IMR-90 (cell line): ENCODE results near the gene VWA8. TPM values are rescaled to one million over a fixed set of nuclear protein-coding genes. Genes with fewer than 3 reads are reported as not detected.
A peak's percentile ranks its signal among the peaks of the same experiment; 100 is the strongest.
"Not testable (repeated sequence)": the region's sequence is repeated elsewhere in the genome, so short reads cannot be mapped to it uniquely, and the experiment has no call there.

Experiments
- ATAC-seq: fragments of 200-7000 bp; cut with Tn5 transposase; 2 replicates; pipeline ENCODE4 v1.9.1; 2020; ENCODE audit warnings: low read depth, mild to moderate bottlenecking, moderate library complexity
- BruUV-seq: library from RNA; stranded (reverse); fragments of 400-500 nt; replicated peaks from 2 replicates; lab custom pipeline; 2021; lab: Mats Ljungman, UMichigan
- CTCF ChIA-PET: fragments of 300-600 bp; formaldehyde crosslinking; extraction: SDS; loops from one replicate; lab custom pipeline; 2021; ENCODE audit warnings: antibody characterized with exemption; lab: Yijun Ruan, JAX
- POLR2A ChIA-PET: fragments of 300-600 bp; sonication (Branson Sonifier 250); formaldehyde crosslinking; loops from one replicate; lab custom pipeline; 2022; ENCODE audit warnings: antibody characterized with exemption; ENCODE audit not compliant: unreplicated experiment; lab: Charles Lee
- DNase-seq: peaks from one replicate; pipeline ENCODE4 v3.0.0; 2013
- H2AFZ ChIP-seq: replicated peaks from 2 replicates; pipeline ENCODE3; 2013; ENCODE audit warnings: low read length, mild to moderate bottlenecking; ENCODE audit not compliant: poor library complexity
- H2AK5ac ChIP-seq: 2 replicates; pipeline ENCODE4 v1.6.1; 2013; ENCODE audit warnings: low read depth, low read length, inconsistent platforms
- H2AK9ac ChIP-seq: replicated peaks from 2 replicates; pipeline ENCODE3; 2013; ENCODE audit warnings: mild to moderate bottlenecking, low read depth, low read length, moderate library complexity; ENCODE audit not compliant: poor library complexity
- H2BK120ac ChIP-seq: 2 replicates; pipeline ENCODE4 v1.6.1; 2013; ENCODE audit warnings: low read depth, low read length, inconsistent platforms
- H2BK15ac ChIP-seq: 3 replicates; pipeline ENCODE4 v1.6.1; 2013; ENCODE audit warnings: low read depth, low read length, inconsistent platforms
- H2BK20ac ChIP-seq: 2 replicates; pipeline ENCODE4 v1.6.1; 2013; ENCODE audit warnings: low read depth, mild to moderate bottlenecking, inconsistent platforms, low read length, moderate library complexity
- H2BK5ac ChIP-seq: 2 replicates; pipeline ENCODE4 v1.6.1; 2013; ENCODE audit warnings: mild to moderate bottlenecking, low read depth, low read length, inconsistent platforms; ENCODE audit not compliant: poor library complexity, severe bottlenecking
- H3K14ac ChIP-seq: replicated peaks from 2 replicates; pipeline ENCODE4 v1.6.1; 2013; ENCODE audit warnings: low read depth, low read length, inconsistent platforms
- H3K18ac ChIP-seq: 2 replicates; pipeline ENCODE4 v1.6.1; 2013; ENCODE audit warnings: low read depth, low read length, control low read depth
- H3K23ac ChIP-seq: 2 replicates; pipeline ENCODE4 v1.6.1; 2013; ENCODE audit warnings: low read depth, low read length, inconsistent platforms
- H3K27ac ChIP-seq: 2 replicates; pipeline ENCODE4 v1.5.1; 2013; ENCODE audit warnings: mild to moderate bottlenecking, control low read depth, low read length; ENCODE audit not compliant: insufficient read depth
- H3K27me3 ChIP-seq: 2 replicates; pipeline ENCODE4 v1.6.1; 2013; ENCODE audit warnings: low read length; ENCODE audit not compliant: control insufficient read depth, insufficient read depth
- H3K36me3 ChIP-seq: 2 replicates; pipeline ENCODE4 v1.6.1; 2013; ENCODE audit warnings: low read length, mixed read lengths; ENCODE audit not compliant: control insufficient read depth, insufficient read depth
- H3K4ac ChIP-seq: 2 replicates; pipeline ENCODE4 v1.6.1; 2013; ENCODE audit warnings: low read depth, low read length, inconsistent platforms
- H3K4me1 ChIP-seq: 2 replicates; pipeline ENCODE4 v1.6.1; 2013; ENCODE audit warnings: low read length, mixed read lengths; ENCODE audit not compliant: control insufficient read depth, insufficient read depth
- H3K4me2 ChIP-seq: 2 replicates; pipeline ENCODE4 v1.6.1; 2013; ENCODE audit warnings: low read depth, mild to moderate bottlenecking, control low read depth, low read length, moderate library complexity
- H3K4me3 ChIP-seq: 2 replicates; pipeline ENCODE4 v1.5.1; 2013; ENCODE audit warnings: low read depth, mild to moderate bottlenecking, control low read depth, low read length, moderate library complexity; ENCODE audit not compliant: insufficient read depth
- H3K56ac ChIP-seq: 2 replicates; pipeline ENCODE4 v1.6.1; 2013; ENCODE audit warnings: low read length, inconsistent platforms; ENCODE audit not compliant: insufficient read depth; ENCODE audit errors: extremely low read depth
- H3K79me1 ChIP-seq, 2 experiments: 2 replicates each; pipeline ENCODE4 v1.6.1; 2013; ENCODE audit warnings: low read length in 2 of 2, inconsistent platforms in 1 of 2, low read depth in 1 of 2
- H3K9ac ChIP-seq: 2 replicates; pipeline ENCODE4 v1.6.1; 2013; ENCODE audit warnings: low read depth, low read length, control low read depth
- H3K9me1 ChIP-seq: 2 replicates; pipeline ENCODE4 v1.6.1; 2013; ENCODE audit warnings: low read length, inconsistent platforms; ENCODE audit not compliant: insufficient read depth
- H3K9me3 ChIP-seq: 2 replicates; pipeline ENCODE4 v1.6.1; 2013; ENCODE audit warnings: low read length; ENCODE audit not compliant: control insufficient read depth, insufficient read depth
- H4K20me1 ChIP-seq: 2 replicates; pipeline ENCODE4 v1.6.1; 2013; ENCODE audit warnings: low read length, inconsistent platforms; ENCODE audit not compliant: insufficient read depth
- H4K5ac ChIP-seq: 2 replicates; pipeline ENCODE4 v1.6.1; 2013; ENCODE audit warnings: mild to moderate bottlenecking, low read depth, low read length, control low read depth
- H4K8ac ChIP-seq, 2 experiments: 2 replicates each; pipeline ENCODE4 v1.6.1; 2013; ENCODE audit warnings: low read depth in 2 of 2, low read length in 2 of 2, control low read depth in 1 of 2, inconsistent platforms in 1 of 2
- H4K91ac ChIP-seq: 2 replicates; pipeline ENCODE4 v1.6.1; 2013; ENCODE audit warnings: low read depth, low read length, inconsistent platforms; ENCODE audit not compliant: insufficient read depth
- SMC3 ChIP-seq: fragments of 150-350 bp; IDR thresholded peaks from 2 replicates; pipeline ENCODE4 v1.6.1; 2016; ENCODE audit warnings: low read depth, mild to moderate bottlenecking, antibody characterized with exemption, low read length, moderate library complexity
- WGBS, 2 experiments: methylation state at CpG; one replicate each; pipeline versions ENCODE4 v1.1.5 to v1.1.7; 2013; ENCODE audit warnings: missing lambda C conversion rate in 2 of 2; ENCODE audit not compliant: insufficient read length in 1 of 2; ENCODE audit errors: extremely low coverage in 2 of 2; 5-methylcytosine and 5-hydroxymethylcytosine counted together
- dilution Hi-C: fragments of 300-500 bp; cut with HindIII; formaldehyde crosslinking; loops from one replicate; pipeline ENCODE4 v1.14.3; 2018; ENCODE audit warnings: low sequenced_read_pairs; ENCODE audit not compliant: unreplicated experiment
- in situ Hi-C: fragments of 300-500 bp; cut with MboI; formaldehyde crosslinking; loops from 3 replicates; pipeline ENCODE4 v1.14.3; 2019; ENCODE audit warnings: low sequenced_read_pairs, inconsistent platforms, mixed read lengths
- intact Hi-C: fragments of 100-400 bp; cut with micrococcal nuclease; formaldehyde crosslinking; loops from 2 replicates; pipeline ENCODE4 v1.10.0; 2022
- polyA plus RNA-seq, 3 experiments: library from polyadenylated mRNA; depleted of rRNA; stranded (reverse); fragments of >200 nt; gene quantifications; 2 replicates each; pipeline ENCODE4 v1.2.3, GENCODE V29; 2012; ENCODE audit warnings: low replicate concordance in 1 of 3
- total RNA-seq: library from RNA; depleted of rRNA; stranded (reverse); fragments of >200 nt; gene quantifications from 2 replicates; pipeline ENCODE4 v1.2.3, GENCODE V29; 2012

The VWA8 gene
- total and polyA plus RNA-seq, 2 of the 4 experiments (the other 2 are of a cell fraction) = 5.9 to 18.3 TPM

- Histone ChIP-seq H3K9me1 (no peaks in the 10 kb centered on the region), H4K20me1 (no peaks in the 10 kb centered on the region; the same call in 1 of the 2 replicates), H3K4me2 (no peak overlapping the region), H3K56ac (no peak overlapping the region), H2BK20ac (no peak overlapping the region), H2AFZ (no peak overlapping the region), H4K5ac (no peak overlapping the region), H3K4ac (no peak overlapping the region), H3K9ac (no peak overlapping the region), H2BK5ac (no peak overlapping the region), H3K4me3 (no peak overlapping the region), H3K14ac (no peak overlapping the region), H4K91ac (no peak overlapping the region), H3K36me3 (no peaks in the 10 kb centered on the region), H3K27me3 (no peaks in the 10 kb centered on the region), H3K18ac (no peak overlapping the region), H2AK5ac (no peak overlapping the region), H2AK9ac (no peak overlapping the region), H2BK15ac (no peak overlapping the region), H3K9me3 (no peaks in the 10 kb centered on the region), H2BK120ac (no peak overlapping the region), H4K8ac (no peak overlapping the region), H3K79me1 (peaks cover 19 to 30% of the 10 kb centered on the region in 2 experiments), H3K4me1 (no peaks in the 10 kb centered on the region), H3K23ac (peak overlapping the region; percentile 63; the same call in 1 of the 2 replicates), H3K27ac (no peak overlapping the region)
- POLR2A ChIA-PET = no interaction called here
- CTCF ChIA-PET = interaction anchor here (1.2 kb wide), 1 partner anchor 285 kb away, joined by 3 read pairs; no protein-coding TSS in a partner anchor
- ATAC-seq = no peak
- no CpG with 5 or more reads among the region's 3 CpGs for WGBS, 2 experiments
- TF ChIP-seq SMC3 = no peak
- no peak for DNase-seq
- no TSS peak for BruUV-seq
- in situ Hi-C loops (no loop called here), intact Hi-C loops (no loop called here), dilution Hi-C loops (no loop called here)
Measured at GRCh38 chr13:41952749-41953148, 8.2 kb downstream of the VWA8 start.

- in situ Hi-C loops = not testable (repeated sequence)
Measured at GRCh38 chr13:41949104-41949503, 11.8 kb downstream of the VWA8 start.

More at GRCh38 chr13:41949104-41949503, 11.8 kb downstream of the VWA8 start:
- no CpG with 5 or more reads among the region's 1 CpG for WGBS, 2 experiments
- H3K36me3 ChIP-seq, dilution Hi-C loops, H3K9ac ChIP-seq, H3K4me2 ChIP-seq, H4K5ac ChIP-seq, H3K4me1 ChIP-seq, DNase-seq, BruUV-seq, CTCF ChIA-PET, H2BK15ac ChIP-seq, POLR2A ChIA-PET, H3K9me1 ChIP-seq, H3K27me3 ChIP-seq, H2AK9ac ChIP-seq, H2BK120ac ChIP-seq, H3K9me3 ChIP-seq, H3K27ac ChIP-seq, ATAC-seq, H2AFZ ChIP-seq, H3K56ac ChIP-seq, H2BK5ac ChIP-seq, H3K23ac ChIP-seq, H3K18ac ChIP-seq, H3K4ac ChIP-seq, H4K91ac ChIP-seq, H3K14ac ChIP-seq, H3K4me3 ChIP-seq, H2BK20ac ChIP-seq, H2AK5ac ChIP-seq, H4K8ac ChIP-seq, H4K20me1 ChIP-seq: not testable (repeated sequence)
- peaks cover 7 to 28% of the 10 kb centered on the region in 2 experiments for H3K79me1 ChIP-seq
- intact Hi-C loops = loop anchor here (10.0 kb wide), 1 partner anchor 284 kb away; no protein-coding TSS in a partner anchor
